BJ (cell line): ENCODE data around the gene AGR2. TPM values are rescaled to one million over a fixed set of nuclear protein-coding genes. Genes with fewer than 3 reads are reported as not detected.

Experiments
- CTCF ChIA-PET: fragments of 350-600 bp; formaldehyde crosslinking; extraction: SDS; loops from one replicate; lab custom pipeline; 2021; ENCODE audit warnings: antibody characterized with exemption, inconsistent platforms; lab: Yijun Ruan, JAX
- POLR2A ChIA-PET: fragments of 300-600 bp; sonication (Branson Sonifier 250); formaldehyde crosslinking; extraction: SDS; loops from one replicate; lab custom pipeline; 2021; ENCODE audit warnings: antibody characterized with exemption; lab: Charles Lee
- DNase-seq: peaks from one replicate; pipeline ENCODE4 v3.0.0-alpha.2; 2011; ENCODE audit warnings: low read depth
- H3K27me3 ChIP-seq: 2 replicates; pipeline ENCODE4 v1.6.0; 2011; ENCODE audit warnings: low read length; ENCODE audit not compliant: control insufficient read depth, insufficient read depth
- H3K36me3 ChIP-seq: 2 replicates; pipeline ENCODE4 v1.5.1; 2011; ENCODE audit warnings: low read length; ENCODE audit not compliant: control insufficient read depth, insufficient read depth
- H3K4me3 ChIP-seq: 2 replicates; pipeline ENCODE4 v1.5.1; 2011; ENCODE audit warnings: low read depth, mild to moderate bottlenecking, control low read depth, low read length
- CTCF ChIP-seq: IDR thresholded peaks from 2 replicates; pipeline ENCODE4 v1.5.1; 2011; ENCODE audit warnings: low read depth, mild to moderate bottlenecking, control low read depth, inconsistent platforms, low read length, moderate library complexity; ENCODE audit not compliant: insufficient read depth
- polyA plus RNA-seq: library from polyadenylated mRNA; depleted of rRNA; stranded (reverse); fragments of >200 nt; gene quantifications from 2 replicates; pipeline ENCODE4 v1.2.3, GENCODE V29; 2011; rRNA removed

AGR2 gene
- polyA plus RNA-seq, 1 experiment, result not detected

- no peak for DNase-seq
- CTCF ChIA-PET, result interaction anchor here (0.7 kb wide), 1 partner anchor 11 kb away, joined by 4 read pairs; no protein-coding TSS in a partner anchor
- POLR2A ChIA-PET, result no interaction called here
- Histone ChIP-seq H3K4me3 (no peak overlapping the region), H3K36me3 (no peaks in the 10 kb centered on the region), H3K27me3 (no peaks in the 10 kb centered on the region)
- TF ChIP-seq CTCF, result no peak
Measured at GRCh38 chr7:16745645-16746044, 59.2 kb downstream of the AGR2 start.

GRCh38 chr7:16744518-16745250 is 60.1 kb downstream of the AGR2 start:
- no peaks in the 10 kb centered on the region for H3K36me3 ChIP-seq
- H3K4me3 ChIP-seq, result no peak overlapping the region
- CTCF ChIA-PET, result interaction anchor here (0.7 to 1.4 kb wide), 2 partner anchors 10 kb away, joined by 3 to 4 read pairs; no protein-coding TSS in a partner anchor
- TF ChIP-seq CTCF, result no peak
- POLR2A ChIA-PET, result no interaction called here
- no peak for DNase-seq
- H3K27me3 ChIP-seq, result no peaks in the 10 kb centered on the region

- ChIA-PET CTCF (interaction anchor here (1.5 kb wide), 1 partner anchor 48 kb away, joined by 3 read pairs; no protein-coding TSS in a partner anchor), POLR2A (no interaction called here)
- Histone ChIP-seq H3K4me3 (no peak overlapping the region), H3K27me3 (no peaks in the 10 kb centered on the region), H3K36me3 (no peaks in the 10 kb centered on the region)
- no peak for DNase-seq
- TF ChIP-seq CTCF, result no peak
Measured at GRCh38 chr7:16743236-16743635, 61.6 kb downstream of the AGR2 start.

GRCh38 chr7:16742547-16742946 is 62.3 kb downstream of the AGR2 start:
- Histone ChIP-seq H3K36me3 (no peaks in the 10 kb centered on the region), H3K4me3 (no peak overlapping the region), H3K27me3 (no peaks in the 10 kb centered on the region)
- CTCF ChIA-PET, result interaction anchor here (1.4 to 1.5 kb wide), 2 partner anchors 8 to 48 kb away, joined by 3 to 5 read pairs; no protein-coding TSS in a partner anchor
- POLR2A ChIA-PET, result no interaction called here
- no peak for TF ChIP-seq CTCF
- no peak for DNase-seq

Other genes with a start within 250 kb of the AGR2 start
- 14.7 and 26.4 TPM in 2 replicates for gene ANKMY2, start 159.2 kb downstream of the AGR2 start, polyA plus RNA-seq
- gene BZW2, start 158.8 kb downstream of the AGR2 start, polyA plus RNA-seq, result 54.7 and 55.2 TPM in 2 replicates
- 4.6 and 12.6 TPM in 2 replicates for gene TSPAN13, start 51.2 kb downstream of the AGR2 start, polyA plus RNA-seq
- not detected in 2 replicates for gene AGR3, start 77.0 kb upstream of the AGR2 start, polyA plus RNA-seq